GM18867 (cell line): Measurements from ENCODE around the gene COL6A1.

Experiments
- ATAC-seq: cut with Tn5 transposase; IDR thresholded peaks from one replicate; pipeline ENCODE4 v1.9.1; 2021; ENCODE audit warnings: mild to moderate bottlenecking, moderate library complexity; ENCODE audit not compliant: unreplicated experiment

Gene COL6A1

GRCh38 chr21:45993210-45994085, 11.9 kb downstream of the COL6A1 start:
- no peak for ATAC-seq

DNA sequence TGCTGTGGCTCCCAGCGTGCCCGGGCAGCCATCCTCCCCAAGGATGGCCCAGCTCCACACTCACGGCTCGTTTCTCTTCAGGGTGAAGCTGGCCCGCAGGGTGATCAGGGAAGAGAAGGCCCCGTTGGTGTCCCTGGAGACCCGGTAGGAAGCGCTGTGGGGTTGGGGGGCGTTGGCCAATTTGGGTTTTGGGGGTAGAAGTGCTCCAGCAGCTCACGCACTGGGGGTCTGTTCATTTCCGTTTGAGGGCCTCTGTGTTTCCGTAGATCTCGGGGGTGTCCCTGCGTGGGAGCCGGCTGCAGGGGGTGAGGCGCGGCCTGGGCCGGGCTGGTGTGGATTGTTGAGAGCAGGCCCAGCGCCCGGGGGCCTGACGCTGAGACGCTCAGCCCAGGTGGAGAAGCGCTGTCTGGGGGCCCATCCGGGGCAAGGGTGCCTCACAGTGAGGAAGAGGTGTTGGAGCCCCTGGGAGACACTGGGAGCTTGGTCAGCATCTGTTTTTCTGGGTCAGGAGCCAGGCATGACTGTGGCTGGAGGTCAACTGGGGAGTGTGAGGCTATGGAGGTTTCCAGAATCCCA, 12.6 kb downstream of the COL6A1 start:
- ATAC-seq: no peak

DNA sequence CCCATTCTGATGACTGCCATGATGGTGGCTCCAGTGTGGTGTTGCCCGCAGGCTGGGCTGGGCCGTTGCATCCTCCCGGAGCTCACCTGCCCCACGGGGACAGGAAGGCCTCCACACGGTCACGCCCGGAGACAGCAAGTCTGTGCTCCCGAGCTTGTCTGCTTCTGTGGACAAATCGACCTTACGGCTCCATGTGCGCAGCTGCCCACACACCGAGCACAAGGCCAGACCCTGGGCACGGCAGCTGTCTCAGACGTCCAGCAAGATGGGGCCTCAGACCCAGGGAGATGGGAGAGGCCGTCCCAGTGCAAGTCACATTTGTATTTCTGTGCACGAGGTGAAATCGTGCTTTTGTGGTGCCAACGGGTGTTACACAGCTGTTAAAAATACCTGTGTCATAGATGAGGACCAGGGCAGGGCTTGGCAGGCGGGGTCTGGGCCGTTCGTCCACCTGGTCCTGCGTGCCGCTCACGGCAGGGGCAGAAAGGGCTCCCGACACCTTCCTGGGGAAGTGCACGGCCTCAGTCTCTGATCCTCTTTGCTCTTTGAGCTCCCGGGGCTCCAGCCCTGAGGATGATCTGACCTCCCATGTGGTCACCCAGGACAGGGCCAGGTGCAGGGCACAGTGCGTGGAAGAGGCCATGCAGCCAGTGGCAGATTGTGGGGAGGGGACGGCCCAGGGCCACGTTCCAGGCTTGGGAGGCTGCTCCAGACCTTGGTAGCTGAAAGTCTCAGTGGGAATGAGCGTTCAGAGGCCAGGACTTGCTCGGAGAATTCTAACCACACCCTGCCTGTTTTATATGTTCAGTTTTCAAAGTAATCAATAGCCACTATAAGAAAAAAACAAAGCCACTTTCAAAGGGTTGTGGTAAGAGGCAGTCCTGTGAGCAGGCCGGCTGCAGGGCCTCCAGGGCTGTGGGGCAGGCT, 13.5 kb downstream of the COL6A1 start:
- no peak for ATAC-seq

GRCh38 chr21:45995686-45996179, 14.2 kb downstream of the COL6A1 start:
- ATAC-seq: no peak

- no peak for ATAC-seq
Measured at GRCh38 chr21:45996311-45997204, 15.0 kb downstream of the COL6A1 start.

DNA sequence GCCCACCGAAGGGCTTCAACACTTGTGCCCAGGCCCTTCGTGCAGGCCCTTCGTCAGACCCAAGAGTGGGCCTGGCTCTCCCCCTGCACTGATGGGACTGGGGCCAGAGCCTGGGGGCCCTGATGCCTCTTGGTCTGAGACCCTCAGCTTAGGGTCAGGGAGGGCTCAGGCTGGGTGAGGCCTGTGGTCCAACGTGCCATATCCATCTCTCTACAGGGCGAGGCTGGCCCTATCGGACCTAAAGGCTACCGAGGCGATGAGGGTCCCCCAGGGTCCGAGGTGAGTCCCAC, 15.6 kb downstream of the COL6A1 start:
- no peak for ATAC-seq

DNA sequence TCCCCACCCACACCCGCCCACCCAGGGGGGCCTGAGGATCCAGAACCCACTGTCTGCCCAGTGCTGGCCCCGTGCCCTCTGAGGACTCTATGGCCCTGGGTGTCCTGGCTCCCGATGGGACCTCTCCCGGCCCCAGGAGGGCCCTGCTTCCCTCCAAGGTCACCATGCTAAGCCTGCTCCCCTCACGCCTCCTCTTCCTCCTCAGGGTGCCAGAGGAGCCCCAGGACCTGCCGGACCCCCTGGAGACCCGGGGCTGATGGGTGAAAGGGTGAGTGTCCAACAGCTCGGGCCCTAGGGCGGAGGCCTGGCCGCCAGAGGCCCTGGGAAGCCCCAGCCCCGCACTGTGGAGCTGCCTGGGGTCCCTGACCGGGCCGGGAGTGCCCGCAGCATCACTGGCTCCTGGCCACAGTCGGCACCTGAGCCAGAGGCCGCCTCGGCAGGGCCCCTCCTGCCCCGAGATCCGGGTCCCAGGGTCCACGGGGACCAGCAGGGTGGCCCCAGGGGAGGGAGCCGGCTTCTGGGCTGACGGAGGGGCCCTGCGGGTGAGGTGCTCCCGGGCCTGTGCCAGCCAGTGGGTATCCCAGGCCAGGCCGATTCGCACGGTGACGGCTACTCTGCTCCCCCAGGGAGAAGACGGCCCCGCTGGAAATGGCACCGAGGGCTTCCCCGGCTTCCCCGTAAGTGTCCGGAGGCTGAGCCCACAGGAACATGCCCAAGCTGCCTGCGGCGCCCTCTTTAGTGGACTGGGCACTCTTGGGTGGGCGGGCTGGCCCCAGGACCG, 16.1 kb downstream of the COL6A1 start:
- ATAC-seq: no peak

GRCh38 chr21:45998276-45998701, 16.7 kb downstream of the COL6A1 start:
- ATAC-seq: no peak

- ATAC-seq: no peak
Measured at GRCh38 chr21:45998871-45999580, 17.5 kb downstream of the COL6A1 start.

- no peak for ATAC-seq
Measured at GRCh38 chr21:45999581-46000181, 18.1 kb downstream of the COL6A1 start.

DNA sequence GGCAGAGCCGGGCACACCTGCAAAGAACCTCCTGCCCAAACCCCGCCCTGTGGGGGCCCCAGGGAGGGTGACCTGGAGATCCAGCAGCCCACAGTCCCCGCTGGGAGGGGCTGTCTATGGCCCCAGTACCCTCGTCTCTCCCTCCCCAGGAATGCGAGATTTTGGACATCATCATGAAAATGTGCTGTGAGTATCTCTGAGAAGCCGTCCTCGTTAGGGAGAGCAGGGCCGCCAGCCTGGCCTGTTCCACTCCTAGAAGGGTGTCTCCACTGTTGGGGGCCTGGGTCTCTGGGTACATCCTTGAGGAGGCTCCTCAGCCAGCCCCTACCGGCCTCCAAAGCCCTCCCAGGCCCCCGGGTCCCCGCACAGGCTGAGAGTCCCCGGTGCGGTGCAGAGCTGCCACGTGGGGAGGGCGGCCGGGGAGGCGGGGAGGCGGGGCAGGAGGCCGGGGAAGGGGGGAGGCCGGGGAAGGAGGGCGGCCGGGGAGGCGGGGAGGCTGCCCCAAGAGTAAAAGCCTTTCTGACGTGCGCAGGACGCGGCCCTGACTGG, 18.7 kb downstream of the COL6A1 start:
- no peak for ATAC-seq

- no peak for ATAC-seq
Measured at GRCh38 chr21:46000731-46001641, 19.4 kb downstream of the COL6A1 start.

- ATAC-seq: no peak
Measured at GRCh38 chr21:46001821-46002681, 20.5 kb downstream of the COL6A1 start.

GRCh38 chr21:46002841-46003574, 21.4 kb downstream of the COL6A1 start:
- no peak for ATAC-seq

DNA sequence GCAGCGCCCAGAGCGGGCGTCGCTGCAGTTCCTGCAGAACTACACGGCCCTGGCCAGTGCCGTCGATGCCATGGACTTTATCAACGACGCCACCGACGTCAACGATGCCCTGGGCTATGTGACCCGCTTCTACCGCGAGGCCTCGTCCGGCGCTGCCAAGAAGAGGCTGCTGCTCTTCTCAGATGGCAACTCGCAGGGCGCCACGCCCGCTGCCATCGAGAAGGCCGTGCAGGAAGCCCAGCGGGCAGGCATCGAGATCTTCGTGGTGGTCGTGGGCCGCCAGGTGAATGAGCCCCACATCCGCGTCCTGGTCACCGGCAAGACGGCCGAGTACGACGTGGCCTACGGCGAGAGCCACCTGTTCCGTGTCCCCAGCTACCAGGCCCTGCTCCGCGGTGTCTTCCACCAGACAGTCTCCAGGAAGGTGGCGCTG, 22.0 kb downstream of the COL6A1 start:
- ATAC-seq: no peak
